NT2/D1 (cell line): ENCODE data around the gene ZBTB7B.
"Not testable (repeated sequence)": the region's sequence is repeated elsewhere in the genome, so short reads cannot be mapped to it uniquely, and the experiment has no call there.

Experiments used
- DNase-seq: peaks from one replicate; pipeline ENCODE4 v3.0.0-alpha.2; 2011; ENCODE audit warnings: low read depth, low spot score
- H3K27me3 ChIP-seq: 2 replicates; pipeline ENCODE4 v1.6.0; 2011; ENCODE audit warnings: mild to moderate bottlenecking; ENCODE audit not compliant: insufficient read length, insufficient read depth
- H3K36me3 ChIP-seq: 2 replicates; pipeline ENCODE4 v1.6.1; 2011; ENCODE audit warnings: mild to moderate bottlenecking, low read length, mixed read lengths; ENCODE audit not compliant: insufficient read depth, insufficient read length
- H3K4me1 ChIP-seq: 2 replicates; pipeline ENCODE4 v1.5.1; 2011; ENCODE audit not compliant: insufficient read depth, insufficient read length
- H3K4me3 ChIP-seq: 2 replicates; pipeline ENCODE4 v1.5.1; 2011; ENCODE audit warnings: low read depth; ENCODE audit not compliant: insufficient read length
- H3K9ac ChIP-seq: 2 replicates; pipeline ENCODE4 v1.6.0; 2011; ENCODE audit warnings: low read depth; ENCODE audit not compliant: insufficient read length
- H3K9me3 ChIP-seq: 2 replicates; pipeline ENCODE4 v1.5.1; 2011; ENCODE audit warnings: mild to moderate bottlenecking, low read length; ENCODE audit not compliant: insufficient read depth
- SUZ12 ChIP-seq: IDR thresholded peaks from 2 replicates; pipeline ENCODE4 v1.6.1; 2011; ENCODE audit not compliant: insufficient read length, insufficient read depth; ENCODE audit errors: extremely low read depth
- YY1 ChIP-seq: IDR thresholded peaks from 2 replicates; pipeline ENCODE4 v1.6.1; 2011; ENCODE audit not compliant: insufficient read length, insufficient read depth
- ZNF274 ChIP-seq: IDR thresholded peaks from 2 replicates; pipeline ENCODE4 v1.6.1; 2011; ENCODE audit warnings: mild to moderate bottlenecking, low read depth, low read length

ZBTB7B gene

DNA sequence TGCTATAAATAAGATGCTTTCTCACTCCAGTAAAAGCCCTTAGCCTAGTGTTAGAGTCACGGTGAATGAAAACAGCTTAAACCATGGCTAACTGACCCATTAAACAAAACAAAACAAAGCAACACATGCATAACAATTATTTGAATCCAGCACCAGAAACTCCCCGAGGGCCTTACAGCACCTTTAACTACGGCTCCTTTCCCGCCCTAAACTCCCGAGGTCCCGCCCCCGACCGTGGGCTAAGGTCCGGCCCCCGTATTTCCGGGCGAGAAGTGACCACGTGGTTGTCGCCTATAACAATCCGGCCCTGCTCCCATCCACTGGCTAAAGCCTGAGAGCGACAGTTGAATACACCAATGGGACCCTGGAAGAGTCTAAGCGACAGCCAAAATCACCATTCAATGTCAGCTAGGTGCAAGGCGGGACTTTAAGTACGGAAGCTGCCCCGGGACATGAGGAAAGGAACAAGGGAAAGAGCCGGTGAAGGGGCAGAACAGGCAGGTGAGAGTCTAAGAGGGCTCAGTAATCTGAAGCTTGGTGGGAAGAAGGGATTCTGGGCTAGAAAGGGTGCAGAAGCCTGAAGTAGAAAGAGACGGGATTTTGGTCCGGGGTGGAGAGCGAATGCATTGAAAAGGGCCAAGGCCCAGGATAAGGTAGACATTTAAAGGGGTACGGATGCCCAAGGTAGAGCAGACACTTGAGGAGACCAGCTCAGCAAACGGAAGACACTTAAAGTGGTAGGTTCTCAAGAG lies 19.5 kb upstream of the ZBTB7B start, which contains the start of gene FLAD1:
Gene FLAD1, plus strand, starts transcription at position 448 of the 752 bp plus-strand sequence. CDS start 351 bp downstream, outside the sequence.
- Histone ChIP-seq H3K4me1 (peaks cover 3% of the 10 kb centered on the region), H3K9me3 (no peaks in the 10 kb centered on the region), H3K9ac (peak within 1 kb of the TSS; percentile 98), H3K27me3 (no peaks in the 10 kb centered on the region), H3K4me3 (peak within 1 kb of the TSS; percentile 93), H3K36me3 (peaks cover 57% of the 10 kb centered on the region)
- peak; percentile 100 for DNase-seq
- TF ChIP-seq SUZ12 = no peak
- TF ChIP-seq YY1 = no peak
- no peak for TF ChIP-seq ZNF274

DNA sequence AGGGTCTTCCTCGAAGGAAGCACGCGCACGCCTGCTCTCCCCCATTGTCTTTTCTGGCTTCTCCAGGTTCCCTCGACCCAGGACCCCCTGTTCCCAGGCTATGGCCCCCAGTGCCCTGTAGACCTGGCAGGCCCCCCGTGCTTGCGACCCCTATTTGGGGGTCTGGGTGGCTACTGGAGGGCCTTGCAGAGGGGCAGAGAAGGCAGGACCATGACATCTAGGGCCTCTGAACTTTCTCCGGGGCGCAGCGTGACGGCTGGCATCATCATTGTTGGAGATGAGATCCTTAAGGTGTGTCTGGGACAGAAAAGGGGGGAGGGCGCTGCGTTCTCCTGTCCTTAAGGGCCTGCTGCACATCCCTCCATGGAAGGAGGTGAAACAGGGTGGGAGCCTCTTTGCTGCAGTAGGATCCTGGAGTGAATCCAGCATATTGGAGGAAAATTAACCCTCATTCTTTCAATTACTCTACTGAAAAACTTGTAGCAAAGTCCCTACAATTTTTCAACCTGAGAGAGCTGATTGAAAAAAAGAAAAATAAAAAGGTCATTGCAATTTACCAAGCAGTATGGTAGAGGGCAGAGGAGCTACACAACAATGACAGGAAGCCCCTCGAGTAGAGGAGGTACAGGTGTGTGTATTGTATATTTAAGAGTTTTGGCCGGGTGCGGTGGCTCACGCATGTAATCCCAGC lies 18.7 kb upstream of the ZBTB7B start:
- no peak for DNase-seq
- no peaks in the 10 kb centered on the region for H3K27me3 ChIP-seq
- peak overlapping the region; percentile 98 for H3K9ac ChIP-seq
- peaks cover 60% of the 10 kb centered on the region for H3K36me3 ChIP-seq
- no peaks in the 10 kb centered on the region for H3K9me3 ChIP-seq
- peak overlapping the region; percentile 93 for H3K4me3 ChIP-seq
- TF ChIP-seq YY1 (no peak), SUZ12 (no peak), ZNF274 (no peak)
- peaks cover 9% of the 10 kb centered on the region for H3K4me1 ChIP-seq

GRCh38 chr1:154986736-154987135 lies 15.9 kb upstream of the ZBTB7B start:
- H3K4me3 ChIP-seq, DNase-seq, H3K4me1 ChIP-seq, H3K9me3 ChIP-seq, H3K27me3 ChIP-seq, H3K9ac ChIP-seq: not testable (repeated sequence)
- peaks cover 64% of the 10 kb centered on the region for H3K36me3 ChIP-seq

DNA sequence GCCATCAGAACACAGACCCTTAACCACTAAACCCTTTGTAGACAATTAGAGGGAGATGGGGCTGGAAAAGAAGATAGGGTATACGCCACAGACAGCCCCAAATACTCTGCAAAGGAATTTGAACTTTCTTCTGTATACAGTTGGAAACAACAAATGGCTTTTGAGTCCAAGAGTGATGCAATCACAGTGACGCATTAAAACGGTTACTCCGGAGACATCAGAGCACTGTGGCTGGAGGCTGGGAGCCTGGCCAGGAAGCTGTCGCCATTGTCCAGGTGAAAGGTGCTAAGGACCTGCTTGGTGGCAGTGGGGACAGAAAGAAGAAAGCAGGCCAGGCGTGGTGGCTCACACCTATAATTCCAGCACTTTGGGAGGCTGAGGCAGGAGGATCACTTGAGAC lies 15.3 kb upstream of the ZBTB7B start:
- H3K4me3 ChIP-seq = no peak overlapping the region
- DNase-seq = no peak
- H3K9me3 ChIP-seq = no peaks in the 10 kb centered on the region
- peaks cover 9% of the 10 kb centered on the region for H3K4me1 ChIP-seq
- H3K27me3 ChIP-seq = no peaks in the 10 kb centered on the region
- TF ChIP-seq YY1 (no peak), SUZ12 (no peak)
- no peak overlapping the region for H3K9ac ChIP-seq
- peaks cover 65% of the 10 kb centered on the region for H3K36me3 ChIP-seq

DNA sequence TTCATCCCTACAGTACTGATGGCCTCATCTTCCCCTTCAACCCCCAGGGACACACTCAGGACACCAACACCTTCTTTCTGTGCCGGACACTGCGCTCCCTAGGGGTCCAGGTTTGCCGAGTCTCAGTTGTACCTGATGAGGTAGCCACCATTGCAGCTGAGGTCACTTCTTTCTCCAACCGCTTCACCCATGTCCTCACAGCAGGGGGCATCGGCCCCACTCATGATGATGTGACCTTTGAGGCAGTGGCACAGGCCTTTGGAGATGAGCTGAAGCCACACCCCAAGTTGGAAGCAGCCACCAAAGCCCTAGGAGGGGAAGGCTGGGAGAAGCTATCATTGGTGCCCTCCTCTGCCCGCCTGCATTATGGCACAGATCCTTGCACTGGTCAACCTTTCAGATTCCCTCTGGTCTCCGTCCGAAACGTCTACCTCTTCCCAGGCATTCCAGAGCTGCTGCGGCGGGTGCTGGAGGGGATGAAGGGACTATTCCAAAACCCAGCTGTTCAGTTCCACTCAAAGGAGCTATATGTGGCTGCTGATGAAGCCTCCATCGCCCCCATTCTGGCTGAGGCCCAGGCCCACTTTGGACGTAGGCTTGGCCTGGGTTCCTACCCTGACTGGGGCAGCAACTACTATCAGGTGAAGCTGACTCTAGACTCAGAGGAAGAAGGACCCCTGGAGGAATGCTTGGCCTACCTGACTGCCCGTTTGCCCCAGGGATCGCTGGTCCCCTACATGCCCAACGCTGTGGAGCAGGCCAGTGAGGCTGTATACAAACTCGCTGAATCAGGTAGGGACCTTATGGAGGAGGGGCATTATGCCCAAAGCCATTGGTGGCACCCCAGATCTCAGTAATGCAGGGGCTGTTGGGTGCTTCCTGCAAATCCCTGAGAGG lies 14.3 kb upstream of the ZBTB7B start:
- no peak for DNase-seq
- H3K27me3 ChIP-seq = no peaks in the 10 kb centered on the region
- peaks cover 74% of the 10 kb centered on the region for H3K36me3 ChIP-seq
- no peaks in the 10 kb centered on the region for H3K9me3 ChIP-seq
- no peak overlapping the region for H3K4me3 ChIP-seq
- no peak for TF ChIP-seq SUZ12
- TF ChIP-seq ZNF274 = no peak
- TF ChIP-seq YY1 = no peak
- peaks cover 13% of the 10 kb centered on the region for H3K4me1 ChIP-seq
- no peak overlapping the region for H3K9ac ChIP-seq

- H3K36me3 ChIP-seq = peaks cover 84% of the 10 kb centered on the region
- H3K4me1 ChIP-seq = peaks cover 19% of the 10 kb centered on the region
- no peak overlapping the region for H3K4me3 ChIP-seq
- H3K9ac ChIP-seq = no peak overlapping the region
- TF ChIP-seq YY1 (no peak), SUZ12 (no peak), ZNF274 (no peak)
- no peak for DNase-seq
- H3K9me3 ChIP-seq = no peaks in the 10 kb centered on the region
- no peaks in the 10 kb centered on the region for H3K27me3 ChIP-seq
Observed at GRCh38 chr1:154989195-154989860, 13.3 kb upstream of the ZBTB7B start.
